22Rv1 (cell line): ENCODE results near the gene LENEP.

Experiments
- ZFX ChIP-seq: fragments of 450-650 bp; IDR thresholded peaks from 2 replicates; pipeline ENCODE4 v1.6.1; 2017; ENCODE audit warnings: antibody characterized with exemption, borderline replicate concordance
- TF ChIP-seq, protein P1 (sequence below): fragments of 450-650 bp; IDR thresholded peaks from 2 replicates; pipeline ENCODE4 v1.5.1; 2017; ENCODE audit warnings: mild to moderate bottlenecking

DNA sequence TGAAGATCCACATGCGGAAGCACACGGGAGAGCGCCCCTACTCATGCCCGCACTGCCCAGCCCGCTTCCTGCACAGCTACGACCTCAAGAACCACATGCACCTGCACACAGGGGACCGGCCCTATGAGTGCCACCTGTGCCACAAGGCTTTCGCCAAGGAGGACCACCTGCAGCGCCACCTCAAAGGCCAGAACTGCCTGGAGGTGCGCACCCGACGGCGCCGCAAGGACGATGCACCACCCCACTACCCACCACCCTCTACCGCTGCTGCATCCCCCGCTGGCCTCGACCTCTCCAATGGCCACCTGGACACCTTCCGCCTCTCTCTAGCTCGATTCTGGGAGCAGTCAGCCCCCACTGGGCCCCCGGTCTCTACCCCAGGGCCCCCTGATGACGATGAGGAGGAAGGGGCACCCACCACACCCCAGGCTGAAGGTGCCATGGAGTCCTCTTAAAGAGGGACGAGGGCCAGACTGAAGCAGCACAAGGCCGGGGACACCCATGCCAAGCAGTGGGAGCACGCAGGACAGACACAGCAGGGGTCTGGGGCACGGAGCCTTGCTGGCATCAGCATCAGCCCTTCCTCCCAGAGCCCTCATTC, 22.9 kb downstream of the LENEP start:
- TF ChIP-seq, protein P1, sequence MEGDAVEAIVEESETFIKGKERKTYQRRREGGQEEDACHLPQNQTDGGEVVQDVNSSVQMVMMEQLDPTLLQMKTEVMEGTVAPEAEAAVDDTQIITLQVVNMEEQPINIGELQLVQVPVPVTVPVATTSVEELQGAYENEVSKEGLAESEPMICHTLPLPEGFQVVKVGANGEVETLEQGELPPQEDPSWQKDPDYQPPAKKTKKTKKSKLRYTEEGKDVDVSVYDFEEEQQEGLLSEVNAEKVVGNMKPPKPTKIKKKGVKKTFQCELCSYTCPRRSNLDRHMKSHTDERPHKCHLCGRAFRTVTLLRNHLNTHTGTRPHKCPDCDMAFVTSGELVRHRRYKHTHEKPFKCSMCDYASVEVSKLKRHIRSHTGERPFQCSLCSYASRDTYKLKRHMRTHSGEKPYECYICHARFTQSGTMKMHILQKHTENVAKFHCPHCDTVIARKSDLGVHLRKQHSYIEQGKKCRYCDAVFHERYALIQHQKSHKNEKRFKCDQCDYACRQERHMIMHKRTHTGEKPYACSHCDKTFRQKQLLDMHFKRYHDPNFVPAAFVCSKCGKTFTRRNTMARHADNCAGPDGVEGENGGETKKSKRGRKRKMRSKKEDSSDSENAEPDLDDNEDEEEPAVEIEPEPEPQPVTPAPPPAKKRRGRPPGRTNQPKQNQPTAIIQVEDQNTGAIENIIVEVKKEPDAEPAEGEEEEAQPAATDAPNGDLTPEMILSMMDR = no peak
- TF ChIP-seq ZFX = no peak
